ENCODE data around the gene SNAPC5.

GRCh38 chr15:66482539-66482938, 15.0 kb downstream of the SNAPC5 start:
- TF ChIP-seq POLR2A (IDR thresholded peaks at IDR 0.05) (no peak), CTCF (IDR thresholded peaks at IDR 0.05) (no peak), POLR2AphosphoS5 (IDR thresholded peaks at IDR 0.05) (no peak)

Measured in prostate gland (tissue), 2 donors.